H9 (cell line): ENCODE results near the gene TMEM184A. TPM values are rescaled to one million over a fixed set of nuclear protein-coding genes. Genes with fewer than 3 reads are reported as not detected.

Source experiments
- DNase-seq: peaks from one replicate; pipeline ENCODE4 v3.0.0-alpha.2; 2017
- H2AFZ ChIP-seq: one replicate; pipeline ENCODE4 v1.6.1; 2013; ENCODE audit warnings: mild to moderate bottlenecking, low read length, control low read depth, moderate library complexity
- H2AK5ac ChIP-seq: 2 replicates; pipeline ENCODE4 v1.6.1; 2013; ENCODE audit warnings: low read length, control low read depth, mixed read lengths; ENCODE audit not compliant: insufficient read length
- H2BK120ac ChIP-seq: one replicate; pipeline ENCODE4 v1.6.1; 2013; ENCODE audit warnings: low read depth, mild to moderate bottlenecking, low read length, control low read depth, inconsistent platforms; ENCODE audit not compliant: poor library complexity, severe bottlenecking
- H2BK12ac ChIP-seq: 2 replicates; pipeline ENCODE4 v1.6.1; 2013; ENCODE audit warnings: low read length, control low read depth, mixed read lengths, low read depth; ENCODE audit not compliant: insufficient read length
- H2BK15ac ChIP-seq: 2 replicates; pipeline ENCODE4 v1.6.1; 2013; ENCODE audit warnings: low read depth, low read length, control low read depth
- H2BK20ac ChIP-seq: one replicate; pipeline ENCODE4 v1.6.1; 2013; ENCODE audit warnings: low read depth, mild to moderate bottlenecking, low read length, control low read depth, inconsistent platforms; ENCODE audit not compliant: poor library complexity, severe bottlenecking
- H2BK5ac ChIP-seq: 2 replicates; pipeline ENCODE4 v1.6.1; 2013; ENCODE audit warnings: low read length, control low read depth, mixed read lengths; ENCODE audit not compliant: insufficient read length
- H3K14ac ChIP-seq: 2 replicates; pipeline ENCODE4 v1.6.1; 2013; ENCODE audit warnings: low read length, control low read depth; ENCODE audit not compliant: insufficient read depth
- H3K18ac ChIP-seq: 2 replicates; pipeline ENCODE4 v1.6.1; 2013; ENCODE audit warnings: low read depth, mild to moderate bottlenecking, mixed read lengths, low read length, control low read depth; ENCODE audit not compliant: insufficient read length
- H3K23ac ChIP-seq: 2 replicates; pipeline ENCODE4 v1.6.1; 2013; ENCODE audit warnings: low read length, control low read depth, mixed read lengths, low read depth; ENCODE audit not compliant: insufficient read length
- H3K23me2 ChIP-seq: 2 replicates; pipeline ENCODE4 v1.6.1; 2013; ENCODE audit warnings: low read depth, mild to moderate bottlenecking, mixed read lengths, low read length, control low read depth; ENCODE audit not compliant: insufficient read length, poor library complexity, severe bottlenecking
- H3K27ac ChIP-seq: 2 replicates; pipeline ENCODE4 v1.5.1; 2013; ENCODE audit warnings: low read length, control low read depth, mixed read lengths, low read depth; ENCODE audit not compliant: insufficient read length
- H3K27me3 ChIP-seq: 2 replicates; pipeline ENCODE4 v1.6.1; 2013; ENCODE audit warnings: low read length, control low read depth, inconsistent platforms; ENCODE audit not compliant: insufficient read depth
- H3K4ac ChIP-seq: 2 replicates; pipeline ENCODE4 v1.6.1; 2013; ENCODE audit warnings: low read depth, mild to moderate bottlenecking, control low read depth, inconsistent platforms, low read length, moderate library complexity
- H3K4me1 ChIP-seq: 2 replicates; pipeline ENCODE4 v1.6.1; 2013; ENCODE audit warnings: low read length, control low read depth, inconsistent platforms; ENCODE audit not compliant: insufficient read depth
- H3K4me2 ChIP-seq: 2 replicates; pipeline ENCODE4 v1.6.1; 2013; ENCODE audit warnings: low read length, control low read depth, mixed read lengths; ENCODE audit not compliant: insufficient read length, insufficient read depth
- H3K56ac ChIP-seq: 2 replicates; pipeline ENCODE4 v1.6.1; 2013; ENCODE audit warnings: low read depth, mild to moderate bottlenecking, mixed read lengths, low read length, control low read depth; ENCODE audit not compliant: insufficient read length
- H3K79me1 ChIP-seq: 2 replicates; pipeline ENCODE4 v1.6.1; 2013; ENCODE audit warnings: low read depth, mild to moderate bottlenecking, moderate library complexity, low read length, control low read depth, inconsistent platforms; ENCODE audit not compliant: insufficient read depth, poor library complexity, severe bottlenecking
- H3K79me2 ChIP-seq: 2 replicates; pipeline ENCODE4 v1.6.1; 2013; ENCODE audit warnings: low read length, control low read depth, inconsistent platforms; ENCODE audit not compliant: insufficient read depth
- H3K9ac ChIP-seq: 2 replicates; pipeline ENCODE4 v1.6.1; 2013; ENCODE audit warnings: low read length, control low read depth, mixed read lengths; ENCODE audit not compliant: insufficient read length; ENCODE audit errors: extremely low read depth
- H3K9me3 ChIP-seq: one replicate; pipeline ENCODE4 v1.6.1; 2013; ENCODE audit warnings: low read depth, low read length, inconsistent platforms; ENCODE audit not compliant: control insufficient read depth
- H3T11ph ChIP-seq: one replicate; pipeline ENCODE4 v1.6.1; 2013; ENCODE audit warnings: mild to moderate bottlenecking, low read length, control low read depth, inconsistent platforms
- H4K20me1 ChIP-seq: one replicate; pipeline ENCODE4 v1.6.1; 2013; ENCODE audit not compliant: control insufficient read depth, insufficient read length, insufficient read depth
- H4K5ac ChIP-seq: 2 replicates; pipeline ENCODE4 v1.6.1; 2013; ENCODE audit warnings: low read depth, mild to moderate bottlenecking, mixed read lengths, low read length, control low read depth; ENCODE audit not compliant: insufficient read length
- H4K8ac ChIP-seq: replicated peaks from 2 replicates; pipeline ENCODE4 v1.6.1; 2013; ENCODE audit warnings: low read length, control low read depth, mixed read lengths, low read depth; ENCODE audit not compliant: insufficient read length
- H4K91ac ChIP-seq: 2 replicates; pipeline ENCODE4 v1.6.1; 2013; ENCODE audit warnings: low read depth, mild to moderate bottlenecking, moderate library complexity, mixed read lengths, low read length, control low read depth; ENCODE audit not compliant: insufficient read length
- H3K27ac Mint-ChIP-seq, 3 experiments: 2 replicates in 2 of 3; 3 replicates in 1 of 3; pipeline ENCODE4 v1.8.0; 2020 to 2021; ENCODE audit warnings: mixed read lengths in 3 of 3, mild to moderate bottlenecking in 1 of 3, moderate library complexity in 1 of 3
- H3K27me3 Mint-ChIP-seq: 2 replicates; pipeline ENCODE4 v1.8.0; 2021; ENCODE audit warnings: low read depth, mild to moderate bottlenecking, moderate library complexity, mixed read lengths
- H3K36me3 Mint-ChIP-seq, 3 experiments: 2 replicates in 2 of 3; 3 replicates in 1 of 3; pipeline ENCODE4 v1.8.0; 2020 to 2021; ENCODE audit warnings: low read depth in 3 of 3, mixed read lengths in 3 of 3; ENCODE audit not compliant: insufficient read depth in 1 of 3
- H3K4me1 Mint-ChIP-seq, 2 experiments: 2 replicates each; pipeline ENCODE4 v1.8.0; 2020; ENCODE audit warnings: mixed read lengths in 2 of 2
- H3K4me3 Mint-ChIP-seq, 2 experiments: 2 replicates in 1 of 2; 3 replicates in 1 of 2; pipeline ENCODE4 v1.8.0; 2020 to 2021; ENCODE audit warnings: mild to moderate bottlenecking in 2 of 2, mixed read lengths in 2 of 2, moderate library complexity in 1 of 2
- H3K9me3 Mint-ChIP-seq, 2 experiments: 2 replicates in 1 of 2; 3 replicates in 1 of 2; pipeline ENCODE4 v1.8.0; 2020; ENCODE audit warnings: mild to moderate bottlenecking in 2 of 2, mixed read lengths in 2 of 2, moderate library complexity in 1 of 2
- CTCF ChIP-seq: fragments of 200-600 bp; sonication (generic); conservative IDR thresholded peaks from 3 replicates; pipeline ENCODE4 v1.8.0; 2021; ENCODE audit warnings: antibody characterized with exemption, mild to moderate bottlenecking
- WGBS: extraction: QIAGEN DNeasy Blood & Tissue Kit; methylation state at CpG from one replicate; pipeline ENCODE4 v1.1.7; 2013; ENCODE audit warnings: missing lambda C conversion rate, low lambda C conversion rate, mixed read lengths; ENCODE audit not compliant: insufficient read length; ENCODE audit errors: extremely low coverage; 5-methylcytosine and 5-hydroxymethylcytosine counted together
- total RNA-seq: library from RNA; stranded (reverse); gene quantifications from 2 replicates; pipeline ENCODE4 v1.2.1, GENCODE V29; 2021

TMEM184A gene
- total RNA-seq, 1 experiment from 2014 or later, result 1.3 TPM

GRCh38 chr7:1549357-1550004, 6.5 kb downstream of the TMEM184A start:
- Histone ChIP-seq H2BK20ac (no peak overlapping the region), H3K14ac (no peak overlapping the region), H4K20me1 (no peaks in the 10 kb centered on the region), H2BK120ac (no peak overlapping the region), H3K79me1 (no peaks in the 10 kb centered on the region), H2AFZ (no peak overlapping the region), H4K91ac (no peak overlapping the region), H3K9ac (no peak overlapping the region), H2BK15ac (no peak overlapping the region), H3K9me3 (no peaks in the 10 kb centered on the region), H2BK5ac (no peak overlapping the region), H2AK5ac (no peak overlapping the region), H3K4me2 (no peak overlapping the region), H3K79me2 (no peaks in the 10 kb centered on the region), H3K4ac (no peak overlapping the region), H4K8ac (no peak overlapping the region), H3K18ac (no peak overlapping the region), H3T11ph (no peak overlapping the region), H3K27ac (no peak overlapping the region), H3K56ac (no peak overlapping the region), H4K5ac (no peak overlapping the region), H2BK12ac (no peak overlapping the region), H3K23me2 (no peaks in the 10 kb centered on the region), H3K4me1 (no peaks in the 10 kb centered on the region), H3K27me3 (no peaks in the 10 kb centered on the region), H3K23ac (no peak overlapping the region)
- H3K4me1 Mint-ChIP-seq, result no peaks in the 10 kb centered on the region
- WGBS, result no CpG with 5 or more reads among the region's 27 CpGs
- no peaks in the 10 kb centered on the region; a peak in 1 of 5 replicates for H3K9me3 Mint-ChIP-seq
- no peak for DNase-seq
- H3K36me3 Mint-ChIP-seq, result no peaks in the 10 kb centered on the region
- H3K4me3 Mint-ChIP-seq, result no peak overlapping the region
- no peak for TF ChIP-seq CTCF
- H3K27me3 Mint-ChIP-seq, result no peaks in the 10 kb centered on the region; the same call in 1 of the 2 replicates
- no peak overlapping the region for H3K27ac Mint-ChIP-seq
